Loucy (cell line): Measurements from ENCODE around the gene FKBP4.

ENCODE experiments used
- H2AFZ ChIP-seq: fragments of 200-600 bp; sonication (generic); 2 replicates; pipeline ENCODE4 v1.6.0; 2016; ENCODE audit warnings: antibody characterized with exemption, mild to moderate bottlenecking, low read length, moderate library complexity
- H3F3A ChIP-seq: fragments of 200-600 bp; 2 replicates; pipeline ENCODE4 v1.6.0; 2016; ENCODE audit warnings: antibody characterized with exemption, low read depth, mild to moderate bottlenecking
- H3K27me3 ChIP-seq: fragments of 200-600 bp; sonication (generic); 2 replicates; pipeline ENCODE4 v1.6.1; 2014; ENCODE audit warnings: low read length, mild to moderate bottlenecking; ENCODE audit not compliant: insufficient read depth, poor library complexity, severe bottlenecking
- H3K36me3 ChIP-seq: fragments of 200-600 bp; sonication (generic); 2 replicates; pipeline ENCODE4 v1.6.1; 2016; ENCODE audit warnings: low read length; ENCODE audit not compliant: insufficient read depth
- H3K4me1 ChIP-seq: fragments of 200-600 bp; sonication (generic); 2 replicates; pipeline ENCODE4 v1.5.1; 2014; ENCODE audit warnings: low read length, mild to moderate bottlenecking; ENCODE audit not compliant: insufficient read depth, poor library complexity, severe bottlenecking
- H3K4me2 ChIP-seq: fragments of 200-600 bp; sonication (generic); 2 replicates; pipeline ENCODE4 v1.6.0; 2014; ENCODE audit warnings: antibody characterized with exemption, low read length, low read depth, mild to moderate bottlenecking; ENCODE audit not compliant: poor library complexity, severe bottlenecking
- H3K4me3 ChIP-seq: fragments of 200-600 bp; sonication (generic); 2 replicates; pipeline ENCODE4 v1.5.1; 2014; ENCODE audit warnings: low read length, mild to moderate bottlenecking, mixed read lengths; ENCODE audit not compliant: poor library complexity, severe bottlenecking
- H3K79me2 ChIP-seq: fragments of 200-600 bp; sonication (generic); 2 replicates; pipeline ENCODE4 v1.6.1; 2014; ENCODE audit warnings: low read length; ENCODE audit not compliant: insufficient read depth
- H3K9ac ChIP-seq: fragments of 200-600 bp; sonication (generic); 2 replicates; pipeline ENCODE4 v1.6.0; 2014; ENCODE audit warnings: mild to moderate bottlenecking, low read depth, low read length, moderate library complexity; ENCODE audit not compliant: poor library complexity, severe bottlenecking
- H3K9me2 ChIP-seq: fragments of 200-600 bp; sonication (generic); replicated peaks from 2 replicates; pipeline ENCODE4 v1.6.1; 2016; ENCODE audit warnings: low read depth, low read length, mixed read lengths
- H3K9me3 ChIP-seq: fragments of 200-600 bp; sonication (generic); 2 replicates; pipeline ENCODE4 v1.6.1; 2014; ENCODE audit warnings: mild to moderate bottlenecking, antibody characterized with exemption, low read length, low read depth; ENCODE audit not compliant: insufficient read depth
- H4K20me1 ChIP-seq: fragments of 200-600 bp; sonication (generic); 2 replicates; pipeline ENCODE4 v1.6.0; 2014; ENCODE audit warnings: antibody characterized with exemption, low read length, mild to moderate bottlenecking; ENCODE audit not compliant: insufficient read depth, poor library complexity, severe bottlenecking
- EZH2phosphoT487 ChIP-seq: fragments of 200-600 bp; IDR thresholded peaks from 2 replicates; pipeline ENCODE4 v1.6.1; 2018; ENCODE audit warnings: antibody characterized with exemption, mild to moderate bottlenecking, moderate library complexity, borderline replicate concordance
- TF ChIP-seq, protein P1 (sequence below): fragments of 200-600 bp; sonication (generic); conservative IDR thresholded peaks from 2 replicates; pipeline ENCODE4 v1.5.1; 2014; ENCODE audit warnings: mild to moderate bottlenecking, antibody characterized with exemption, low read length

Gene FKBP4

GRCh38 chr12:2842948-2843347 lies 48.2 kb downstream of the FKBP4 start:
- Histone ChIP-seq H3K9me2 (no peaks in the 10 kb centered on the region), H3K79me2 (no peaks in the 10 kb centered on the region), H3K9ac (no peak overlapping the region), H3K36me3 (no peaks in the 10 kb centered on the region), H3K27me3 (no peaks in the 10 kb centered on the region), H3F3A (no peaks in the 10 kb centered on the region), H3K9me3 (no peaks in the 10 kb centered on the region), H4K20me1 (no peaks in the 10 kb centered on the region), H3K4me3 (no peak overlapping the region), H3K4me1 (no peaks in the 10 kb centered on the region), H2AFZ (no peak overlapping the region), H3K4me2 (no peak overlapping the region)
- no peak for TF ChIP-seq EZH2phosphoT487
- TF ChIP-seq, protein P1, sequence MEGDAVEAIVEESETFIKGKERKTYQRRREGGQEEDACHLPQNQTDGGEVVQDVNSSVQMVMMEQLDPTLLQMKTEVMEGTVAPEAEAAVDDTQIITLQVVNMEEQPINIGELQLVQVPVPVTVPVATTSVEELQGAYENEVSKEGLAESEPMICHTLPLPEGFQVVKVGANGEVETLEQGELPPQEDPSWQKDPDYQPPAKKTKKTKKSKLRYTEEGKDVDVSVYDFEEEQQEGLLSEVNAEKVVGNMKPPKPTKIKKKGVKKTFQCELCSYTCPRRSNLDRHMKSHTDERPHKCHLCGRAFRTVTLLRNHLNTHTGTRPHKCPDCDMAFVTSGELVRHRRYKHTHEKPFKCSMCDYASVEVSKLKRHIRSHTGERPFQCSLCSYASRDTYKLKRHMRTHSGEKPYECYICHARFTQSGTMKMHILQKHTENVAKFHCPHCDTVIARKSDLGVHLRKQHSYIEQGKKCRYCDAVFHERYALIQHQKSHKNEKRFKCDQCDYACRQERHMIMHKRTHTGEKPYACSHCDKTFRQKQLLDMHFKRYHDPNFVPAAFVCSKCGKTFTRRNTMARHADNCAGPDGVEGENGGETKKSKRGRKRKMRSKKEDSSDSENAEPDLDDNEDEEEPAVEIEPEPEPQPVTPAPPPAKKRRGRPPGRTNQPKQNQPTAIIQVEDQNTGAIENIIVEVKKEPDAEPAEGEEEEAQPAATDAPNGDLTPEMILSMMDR: no peak

DNA sequence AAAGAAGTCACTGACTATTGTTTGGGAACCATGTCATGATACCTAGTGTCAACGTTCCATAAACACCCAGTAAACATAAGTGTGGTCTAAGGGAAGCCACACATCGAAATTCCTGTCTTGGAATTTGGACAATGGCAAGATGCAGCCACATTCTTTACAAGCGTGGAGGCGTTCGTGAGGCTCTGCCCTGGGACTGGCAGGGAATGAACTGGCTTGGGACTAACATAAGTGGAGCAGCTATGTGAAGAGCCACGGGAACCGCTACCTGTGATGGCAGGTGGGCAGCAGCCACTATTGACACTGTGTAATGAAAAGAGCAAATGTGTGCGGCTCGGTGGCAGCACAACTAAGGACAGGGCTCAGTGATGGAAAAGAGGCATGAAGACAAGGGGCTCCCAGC lies 50.0 kb downstream of the FKBP4 start:
- no peak overlapping the region for H3K4me2 ChIP-seq
- H3K9me3 ChIP-seq: no peaks in the 10 kb centered on the region
- no peaks in the 10 kb centered on the region for H3K27me3 ChIP-seq
- H4K20me1 ChIP-seq: no peaks in the 10 kb centered on the region
- no peaks in the 10 kb centered on the region for H3K79me2 ChIP-seq
- no peak for TF ChIP-seq EZH2phosphoT487
- TF ChIP-seq, protein P1: no peak
- H3K4me1 ChIP-seq: no peaks in the 10 kb centered on the region
- H3K9ac ChIP-seq: no peak overlapping the region
- H2AFZ ChIP-seq: no peak overlapping the region
- H3K9me2 ChIP-seq: no peaks in the 10 kb centered on the region
- H3K36me3 ChIP-seq: no peaks in the 10 kb centered on the region
- H3F3A ChIP-seq: no peaks in the 10 kb centered on the region
- no peak overlapping the region for H3K4me3 ChIP-seq

DNA sequence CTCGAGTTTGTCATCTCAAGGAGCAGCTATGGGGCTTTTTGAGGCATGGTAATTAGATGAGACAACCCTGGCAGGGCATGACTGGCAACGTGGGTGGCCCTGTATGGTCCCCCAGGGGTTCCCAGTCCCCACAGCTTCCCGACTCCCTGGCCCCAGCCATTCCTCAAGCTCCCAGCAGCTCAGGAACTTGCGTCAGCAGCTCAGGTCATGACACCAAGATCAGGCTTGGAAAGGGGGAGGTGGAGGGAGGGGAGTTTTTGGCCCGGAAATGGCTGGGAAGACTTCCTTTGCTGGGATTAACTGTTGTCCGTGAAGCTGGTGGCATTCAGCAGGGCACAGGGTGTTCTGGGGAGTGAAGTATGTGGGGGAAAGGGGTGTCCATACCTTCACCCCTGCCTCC lies 50.5 kb downstream of the FKBP4 start:
- H3K9ac ChIP-seq: no peak overlapping the region
- no peaks in the 10 kb centered on the region for H3K9me3 ChIP-seq
- H2AFZ ChIP-seq: no peak overlapping the region
- no peaks in the 10 kb centered on the region for H3K9me2 ChIP-seq
- H3F3A ChIP-seq: no peaks in the 10 kb centered on the region
- no peaks in the 10 kb centered on the region for H4K20me1 ChIP-seq
- H3K36me3 ChIP-seq: no peaks in the 10 kb centered on the region
- no peak for TF ChIP-seq EZH2phosphoT487
- TF ChIP-seq, protein P1: no peak
- H3K27me3 ChIP-seq: no peaks in the 10 kb centered on the region
- H3K4me3 ChIP-seq: no peak overlapping the region
- no peaks in the 10 kb centered on the region for H3K4me1 ChIP-seq
- H3K79me2 ChIP-seq: no peaks in the 10 kb centered on the region
- no peak overlapping the region for H3K4me2 ChIP-seq
